ENCODE measurements around the gene IKZF5.

GRCh38 chr10:122984708-122985107, 23.9 kb downstream of the IKZF5 start:
- TF ChIP-seq CTCF (IDR thresholded peaks at IDR 0.05) (no peak), POLR2A (IDR thresholded peaks at IDR 0.05) (no peak)
